Fibroblast of the aortic adventitia (primary cell): ENCODE measurements around the gene AQP10. TPM values are rescaled to one million over a fixed set of nuclear protein-coding genes. Genes with fewer than 3 reads are reported as not detected.
A peak's percentile ranks its signal among the peaks of the same experiment; 100 is the strongest.

ENCODE experiments used
- DNase-seq: peaks from one replicate; pipeline ENCODE4 v3.0.0-alpha.2; 2010; ENCODE audit warnings: low read depth
- H3K4me3 ChIP-seq: 2 replicates; pipeline ENCODE4 v1.5.1; 2011; ENCODE audit warnings: low read depth, mild to moderate bottlenecking, control low read depth, low read length, moderate library complexity
- total RNA-seq: library from RNA; depleted of rRNA; stranded (reverse); fragments of >200 nt; gene quantifications from 2 replicates; pipeline ENCODE4 v1.2.3, GENCODE V29; 2012; ENCODE audit warnings: low replicate concordance
- TF ChIP-seq, protein P1 (sequence below): IDR thresholded peaks from 2 replicates; pipeline ENCODE4 v1.5.1; 2011; ENCODE audit warnings: mild to moderate bottlenecking, low read length, control low read depth, inconsistent platforms; ENCODE audit not compliant: insufficient read depth

The AQP10 gene
- total RNA-seq, 1 donor = not detected

DNA sequence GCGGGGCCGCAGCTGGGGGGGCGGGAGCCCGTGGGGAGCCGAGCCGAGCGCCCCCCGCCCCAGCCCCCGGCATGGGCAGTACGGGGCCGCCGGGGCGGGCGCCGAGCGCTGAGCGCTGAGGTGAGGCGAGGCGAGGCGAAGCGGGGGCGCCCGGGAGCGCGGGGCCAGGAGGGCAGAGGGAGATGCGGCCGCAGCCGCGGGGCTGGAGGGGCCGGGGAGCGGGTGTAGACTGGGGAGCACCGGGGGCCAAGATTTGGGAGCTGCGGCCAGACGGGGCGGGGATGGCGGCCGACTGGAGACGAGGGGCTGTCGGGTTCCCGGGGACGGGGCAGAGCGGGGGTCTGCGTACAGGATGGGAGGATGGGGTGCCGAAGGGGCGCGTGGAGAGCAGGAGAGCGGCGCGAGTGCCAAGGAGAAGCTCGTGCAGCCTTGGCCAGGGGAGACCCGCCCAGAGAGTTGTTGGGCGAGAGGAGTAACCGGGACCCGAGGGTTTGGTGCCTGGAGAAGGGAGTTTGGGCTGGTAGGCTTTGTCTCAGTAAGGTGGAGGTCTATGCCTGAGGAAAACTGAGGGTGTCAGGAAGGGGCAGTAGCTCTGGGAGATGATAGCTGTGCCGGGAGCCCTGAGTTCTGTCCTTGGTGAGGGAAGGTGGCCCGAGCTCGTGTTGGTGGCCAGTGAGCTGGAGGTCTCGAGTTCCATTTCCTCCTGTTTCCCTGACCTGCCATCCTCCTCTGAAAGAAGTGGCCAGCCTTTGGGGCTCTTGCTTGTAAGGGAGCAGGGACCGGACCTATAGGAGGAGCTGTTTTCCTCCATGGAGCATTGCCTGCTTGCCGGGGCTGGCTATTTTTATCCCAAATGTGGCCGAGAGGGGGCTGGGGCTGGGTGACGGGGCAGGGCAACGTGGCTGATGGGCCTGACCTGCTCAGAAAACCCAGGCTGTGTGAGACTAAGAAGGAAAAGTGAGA, 5.0 kb downstream of the AQP10 start:
- TF ChIP-seq, protein P1, sequence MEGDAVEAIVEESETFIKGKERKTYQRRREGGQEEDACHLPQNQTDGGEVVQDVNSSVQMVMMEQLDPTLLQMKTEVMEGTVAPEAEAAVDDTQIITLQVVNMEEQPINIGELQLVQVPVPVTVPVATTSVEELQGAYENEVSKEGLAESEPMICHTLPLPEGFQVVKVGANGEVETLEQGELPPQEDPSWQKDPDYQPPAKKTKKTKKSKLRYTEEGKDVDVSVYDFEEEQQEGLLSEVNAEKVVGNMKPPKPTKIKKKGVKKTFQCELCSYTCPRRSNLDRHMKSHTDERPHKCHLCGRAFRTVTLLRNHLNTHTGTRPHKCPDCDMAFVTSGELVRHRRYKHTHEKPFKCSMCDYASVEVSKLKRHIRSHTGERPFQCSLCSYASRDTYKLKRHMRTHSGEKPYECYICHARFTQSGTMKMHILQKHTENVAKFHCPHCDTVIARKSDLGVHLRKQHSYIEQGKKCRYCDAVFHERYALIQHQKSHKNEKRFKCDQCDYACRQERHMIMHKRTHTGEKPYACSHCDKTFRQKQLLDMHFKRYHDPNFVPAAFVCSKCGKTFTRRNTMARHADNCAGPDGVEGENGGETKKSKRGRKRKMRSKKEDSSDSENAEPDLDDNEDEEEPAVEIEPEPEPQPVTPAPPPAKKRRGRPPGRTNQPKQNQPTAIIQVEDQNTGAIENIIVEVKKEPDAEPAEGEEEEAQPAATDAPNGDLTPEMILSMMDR = peak; percentile 82
- DNase-seq = peak; percentile 92
- H3K4me3 ChIP-seq = peak overlapping the region; percentile 98

DNA sequence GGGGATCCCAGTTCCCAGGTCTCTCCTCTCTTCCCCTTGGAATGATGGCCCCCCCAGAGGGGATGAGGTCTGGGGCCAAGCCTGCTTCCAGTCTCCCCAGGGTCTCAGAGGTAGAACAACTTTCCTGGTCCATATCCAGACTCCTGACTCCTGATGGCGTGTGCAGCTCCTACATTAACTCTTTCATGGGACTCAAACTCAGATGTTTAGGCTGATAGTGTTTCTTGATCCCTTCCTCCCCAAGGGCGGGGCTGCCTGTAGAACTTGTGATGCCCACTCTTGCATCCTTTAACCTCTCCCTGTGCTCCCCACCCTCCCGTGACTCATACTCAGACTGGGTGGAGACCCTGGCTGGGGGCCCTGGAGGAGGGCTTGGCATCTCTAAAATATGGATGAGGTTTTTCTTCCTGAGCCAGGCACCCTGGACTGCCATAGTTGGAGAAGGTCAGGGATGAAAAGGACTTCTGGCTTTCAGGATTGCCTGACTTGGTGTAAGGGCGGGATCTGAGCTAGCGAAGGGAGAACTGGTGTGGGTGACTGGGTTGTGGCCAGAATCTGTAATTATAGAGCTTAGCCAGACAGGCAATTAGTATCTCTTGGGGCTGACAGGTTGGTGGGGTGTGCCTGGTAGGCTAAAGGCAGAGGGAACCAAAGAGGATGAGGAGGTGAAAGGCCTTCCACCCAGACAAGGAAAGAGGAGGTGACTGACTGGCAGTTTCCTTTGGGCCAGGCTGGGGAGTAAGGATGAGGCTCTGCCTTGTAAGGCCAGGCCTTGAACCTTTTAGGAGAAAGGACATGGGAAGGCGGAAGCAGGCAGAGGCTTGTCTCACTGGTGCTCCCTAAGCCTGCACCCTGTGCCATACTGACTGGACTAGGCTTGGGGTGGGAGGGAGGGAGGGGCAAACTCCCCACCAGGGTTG, 5.9 kb downstream of the AQP10 start:
- peak; percentile 98 for DNase-seq
- H3K4me3 ChIP-seq = peak overlapping the region; percentile 98
- TF ChIP-seq, protein P1 = no peak

DNA sequence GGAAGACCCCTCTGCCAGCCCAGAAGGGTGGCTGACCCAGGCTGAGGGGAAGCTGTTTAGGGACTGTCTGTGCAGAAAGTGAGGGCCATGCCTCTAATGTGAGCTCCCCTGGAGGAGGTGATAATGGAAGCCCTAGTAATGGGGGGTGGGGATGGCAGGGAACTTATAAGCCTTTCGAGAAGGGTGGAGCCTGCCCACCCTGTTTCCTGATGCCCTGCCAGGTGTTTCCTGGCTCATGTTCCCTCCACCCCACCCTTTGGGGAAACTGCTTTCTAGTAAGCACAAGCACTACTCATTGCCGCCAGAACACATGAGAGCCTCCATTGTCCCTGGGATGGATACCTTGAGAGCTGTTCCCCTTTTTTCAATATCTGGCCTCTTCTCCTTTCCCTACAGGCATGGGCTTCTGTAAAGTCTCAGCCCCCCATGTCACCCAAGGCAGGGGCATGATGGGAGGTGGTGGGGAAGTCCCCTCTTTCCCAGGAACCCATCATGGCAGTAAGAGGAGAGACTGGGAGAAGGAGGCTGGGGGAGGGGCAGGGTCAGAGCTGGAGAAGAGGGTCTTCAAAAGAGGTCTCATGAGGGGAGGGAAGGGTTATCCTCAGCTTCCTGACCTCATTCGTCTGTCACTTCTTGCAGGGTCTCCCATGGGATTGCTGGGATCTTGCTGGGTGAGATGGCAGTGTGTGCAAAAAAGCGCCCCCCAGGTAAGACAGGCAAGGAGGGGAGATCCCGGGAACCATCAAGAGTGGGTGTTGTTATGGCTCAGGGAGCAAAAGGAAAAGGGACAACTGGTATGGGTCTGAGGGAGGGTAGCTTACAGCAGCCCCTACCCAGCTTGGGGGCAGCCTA, 6.8 kb downstream of the AQP10 start:
- DNase-seq = peak; percentile 13
- TF ChIP-seq, protein P1 = no peak
- peak overlapping the region; percentile 98 for H3K4me3 ChIP-seq

DNA sequence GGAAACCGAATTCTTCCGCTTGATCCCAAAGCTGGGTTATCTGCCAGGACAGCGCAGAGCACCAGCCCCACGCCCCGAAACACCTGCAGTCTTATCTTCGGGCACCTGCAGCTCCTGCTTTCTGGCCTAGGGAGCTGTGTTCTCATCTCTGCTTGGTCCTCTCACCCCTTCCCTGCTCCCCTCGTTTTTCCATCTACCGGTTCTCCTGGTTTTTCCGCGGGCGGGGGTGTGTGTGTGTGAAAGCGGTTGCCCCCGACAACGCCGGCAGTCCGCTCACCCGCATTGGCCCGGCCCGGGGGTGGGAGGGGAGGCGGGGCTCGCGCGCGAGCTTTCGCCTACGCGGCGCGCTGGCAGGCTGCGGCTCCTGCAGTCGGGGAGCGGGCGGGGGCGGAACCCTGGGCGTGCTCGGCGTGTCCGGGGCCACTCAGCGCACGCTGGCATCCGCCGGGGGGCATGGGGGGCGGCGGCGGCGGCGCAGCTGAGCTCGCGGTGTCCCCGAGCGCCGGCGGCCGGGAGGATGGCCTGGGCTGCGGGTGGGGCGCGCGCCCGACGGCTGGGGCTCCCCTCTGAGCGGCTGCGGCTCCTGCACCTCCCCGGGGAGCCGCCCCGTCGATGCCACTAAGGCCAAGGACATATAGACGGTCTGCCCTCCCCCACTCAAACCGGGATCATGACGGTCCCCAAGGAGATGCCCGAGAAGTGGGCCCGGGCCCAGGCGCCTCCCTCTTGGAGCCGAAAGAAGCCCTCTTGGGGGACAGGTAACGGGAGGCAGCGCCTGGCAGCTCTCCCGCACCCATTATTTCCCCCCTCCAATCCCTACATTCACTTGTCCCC, 7.6 kb downstream of the AQP10 start:
- DNase-seq = peak; percentile 51
- TF ChIP-seq, protein P1 = no peak

DNA sequence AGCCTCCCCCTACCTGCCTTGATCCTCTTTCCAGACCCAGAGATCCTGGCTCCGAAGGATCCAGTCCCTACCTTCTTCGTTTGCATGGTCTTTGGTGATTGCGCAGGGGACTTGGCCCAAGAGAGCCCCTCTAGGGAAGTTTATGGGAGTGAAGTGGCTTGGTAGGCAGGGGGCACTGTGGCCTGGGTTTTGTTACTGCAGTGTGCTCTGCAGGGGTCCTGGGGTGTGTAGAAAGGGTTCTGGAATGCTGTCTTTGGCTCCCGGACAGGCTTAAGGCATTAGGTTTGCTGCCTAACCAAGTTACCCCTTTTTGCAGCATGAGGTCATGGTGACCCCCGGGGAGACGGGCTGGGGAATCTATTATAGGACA, 8.2 kb downstream of the AQP10 start:
- peak; percentile 27 for DNase-seq
- TF ChIP-seq, protein P1 = peak; percentile 25
- H3K4me3 ChIP-seq = peak overlapping the region; percentile 98

More for the DNA sequence above, 7.6 kb downstream of the AQP10 start:
- peak overlapping the region; percentile 98 for H3K4me3 ChIP-seq
